T-cell (primary cell): ENCODE results near the gene CHCHD5. TPM values are rescaled to one million over a fixed set of nuclear protein-coding genes. Genes with fewer than 3 reads are reported as not detected.

Source experiments
- ATAC-seq, 4 experiments: fragments of 200-7000 bp in 3 of 4; fragments of 150-1000 bp in 1 of 4; cut with Tn5 transposase; replicated peaks in 1 of 4; 1 replicate in 3 of 4; 2 replicates in 1 of 4; pipeline ENCODE4 v1.10.0; 2021; ENCODE audit warnings: moderate library complexity in 3 of 4, mild to moderate bottlenecking in 2 of 4, moderate number of reproducible peaks in 1 of 4
- CTCF ChIA-PET, 2 donors: fragments of 300-600 bp; sonication (Branson Sonifier 250); formaldehyde crosslinking; loops; one replicate each; lab custom pipeline; 2022; ENCODE audit warnings: antibody characterized with exemption in 2 of 2; lab: Charles Lee
- POLR2A ChIA-PET, 2 donors: fragments of 300-600 bp; sonication (Branson Sonifier 250); formaldehyde crosslinking; loops; one replicate each; lab custom pipeline; 2022; ENCODE audit warnings: antibody characterized with exemption in 2 of 2; lab: Charles Lee
- DNase-seq, 35 experiments: peaks; one replicate each; pipeline versions ENCODE4 v3.0.0 to v3.0.0-alpha.2; 2013 to 2023
- H3K27ac ChIP-seq: one replicate; pipeline ENCODE4 v1.5.1; 2013; ENCODE audit warnings: low read length
- H3K27me3 ChIP-seq, 2 experiments: replicated peaks in 1 of 2; 1 replicate in 1 of 2; 2 replicates in 1 of 2; pipeline versions ENCODE4 v1.6.1 to v1.7.0; 2013; ENCODE audit warnings: low read length in 1 of 2, mixed read lengths in 1 of 2; ENCODE audit not compliant: control insufficient read depth in 2 of 2, insufficient read depth in 2 of 2; ENCODE audit errors: extremely low read depth in 1 of 2
- H3K36me3 ChIP-seq, 2 donors: 1 replicate in 1 of 2; 2 replicates in 1 of 2; pipeline versions ENCODE4 v1.6.1 to v1.7.0; 2013; ENCODE audit warnings: low read length in 1 of 2; ENCODE audit not compliant: control insufficient read depth in 2 of 2, insufficient read depth in 1 of 2; ENCODE audit errors: extremely low read depth in 1 of 2
- H3K4me1 ChIP-seq, 2 experiments: 1 replicate in 1 of 2; 2 replicates in 1 of 2; pipeline versions ENCODE4 v1.6.1 to v1.7.0; 2013; ENCODE audit warnings: low read length in 2 of 2, mixed read lengths in 1 of 2; ENCODE audit not compliant: insufficient read depth in 2 of 2, control insufficient read depth in 1 of 2; ENCODE audit errors: extremely low read depth in 1 of 2
- H3K4me3 ChIP-seq, 2 donors: 1 replicate in 1 of 2; 2 replicates in 1 of 2; pipeline versions ENCODE4 v1.5.1 to v1.7.0; 2013; ENCODE audit warnings: mild to moderate bottlenecking in 2 of 2, low read length in 1 of 2, moderate library complexity in 1 of 2; ENCODE audit not compliant: control insufficient read depth in 1 of 2; ENCODE audit errors: extremely low read depth in 1 of 2
- H3K9me3 ChIP-seq: 2 replicates; pipeline ENCODE4 v1.7.0; 2013
- H3K27ac Mint-ChIP-seq, 2 donors: one replicate each; pipeline ENCODE4 v1.8.0; 2020 to 2021; ENCODE audit warnings: mild to moderate bottlenecking in 2 of 2, mixed read lengths in 2 of 2
- H3K27me3 Mint-ChIP-seq, 2 donors: one replicate each; pipeline ENCODE4 v1.8.0; 2021 to 2022; ENCODE audit warnings: mixed read lengths in 2 of 2
- H3K36me3 Mint-ChIP-seq: one replicate; pipeline ENCODE4 v1.8.0; 2021; ENCODE audit warnings: mixed read lengths
- H3K4me1 Mint-ChIP-seq, 3 donors: one replicate each; pipeline ENCODE4 v1.8.0; 2020 to 2022; ENCODE audit warnings: mixed read lengths in 3 of 3, mild to moderate bottlenecking in 1 of 3
- H3K4me3 Mint-ChIP-seq, 3 donors: one replicate each; pipeline ENCODE4 v1.8.0; 2020 to 2022; ENCODE audit warnings: mild to moderate bottlenecking in 3 of 3, mixed read lengths in 3 of 3, moderate library complexity in 3 of 3
- H3K9me3 Mint-ChIP-seq, 3 donors: one replicate each; pipeline ENCODE4 v1.8.0; 2020 to 2022; ENCODE audit warnings: mixed read lengths in 3 of 3
- WGBS: methylation state at CpG from one replicate; pipeline ENCODE4 v1.1.5; 2013; ENCODE audit warnings: missing lambda C conversion rate; ENCODE audit not compliant: insufficient coverage; 5-methylcytosine and 5-hydroxymethylcytosine counted together
- total RNA-seq, 35 experiments: library from RNA in 6 of 35; stranded (reverse) in 6 of 35; fragments of 120-200 nt in 1 of 35; gene quantifications; one replicate each; pipeline versions ENCODE4 v1.2.1 to v1.2.4 and lab custom pipeline; 2013 to 2026

Gene CHCHD5
- total RNA-seq, 5 donors from 2014 or later (not counting 1 experiment from before 2014, with no cell fraction given), result 16.4 to 30.1 (median 24.7) TPM

- H3K9me3 Mint-ChIP-seq, result no peaks in the 10 kb centered on the region
- POLR2A ChIA-PET, result interaction anchor here in 1 of 2 donors (1.1 kb wide), 1 partner anchor 17 kb away, joined by 4 read pairs; no protein-coding TSS in a partner anchor
- peak overlapping the region; percentile 93 for H3K27ac Mint-ChIP-seq
- DNase-seq, result no peak
- Histone ChIP-seq H3K27me3 (no peaks in the 10 kb centered on the region), H3K36me3 (no peaks in the 10 kb centered on the region), H3K4me1 (peaks cover 55 to 95% of the 10 kb centered on the region in 2 experiments), H3K9me3 (no peaks in the 10 kb centered on the region), H3K4me3 (peak overlapping the region; percentile 25 to 38), H3K27ac (peak overlapping the region; percentile 78)
- H3K4me1 Mint-ChIP-seq, result peaks cover 81 to 97% (median 85%) of the 10 kb centered on the region in 3 donors
- peak overlapping the region; percentile 70 to 77 (median 72) for H3K4me3 Mint-ChIP-seq
- ATAC-seq, result no peak
- CTCF ChIA-PET, result interaction anchor here (1.0 to 4.0 kb wide), 4 partner anchors 12 to 98 kb away, joined by 3 to 26 read pairs (median 3); partner anchors contain the start of gene SLC20A1 (in 1 of the 2)
- WGBS, result 65% methylated on average over 4 of the region's 4 CpGs
- H3K36me3 Mint-ChIP-seq, result no peaks in the 10 kb centered on the region
- H3K27me3 Mint-ChIP-seq, result no peaks in the 10 kb centered on the region
Measured at GRCh38 chr2:112630268-112630667, 45.9 kb downstream of the CHCHD5 start.

GRCh38 chr2:112633708-112634107, 49.3 kb downstream of the CHCHD5 start:
- no peaks in the 10 kb centered on the region for H3K36me3 ChIP-seq
- H3K4me3 ChIP-seq, result no peak overlapping the region
- H3K27me3 ChIP-seq, result no peaks in the 10 kb centered on the region
- ATAC-seq (no peak), DNase-seq (no peak)
- ChIA-PET CTCF (interaction anchor here (0.7 to 1.7 kb wide), 3 partner anchors 11 to 403 kb away, joined by 4 to 10 read pairs (median 4); partner anchors contain the start of gene SLC20A1 (in 1 of the 2)), POLR2A (interaction anchor here (0.5 to 1.2 kb wide), 3 partner anchors 9 to 12 kb away, joined by 3 to 4 read pairs (median 3); partner anchors contain the start of gene SLC20A1 (in 2 of the 2))
- Mint-ChIP-seq H3K27ac (peak overlapping the region; percentile 93), H3K36me3 (no peaks in the 10 kb centered on the region), H3K27me3 (no peaks in the 10 kb centered on the region), H3K9me3 (no peaks in the 10 kb centered on the region), H3K4me3 (peak overlapping the region in 1 of 3 donors; percentile 68), H3K4me1 (peaks cover 80 to 83% (median 82%) of the 10 kb centered on the region in 3 donors)
- no peaks in the 10 kb centered on the region for H3K9me3 ChIP-seq
- H3K4me1 ChIP-seq, result peaks cover 53 to 82% of the 10 kb centered on the region in 2 experiments
- WGBS, result no CpG with 5 or more reads among the region's 5 CpGs
- peak overlapping the region; percentile 56 for H3K27ac ChIP-seq

DNA sequence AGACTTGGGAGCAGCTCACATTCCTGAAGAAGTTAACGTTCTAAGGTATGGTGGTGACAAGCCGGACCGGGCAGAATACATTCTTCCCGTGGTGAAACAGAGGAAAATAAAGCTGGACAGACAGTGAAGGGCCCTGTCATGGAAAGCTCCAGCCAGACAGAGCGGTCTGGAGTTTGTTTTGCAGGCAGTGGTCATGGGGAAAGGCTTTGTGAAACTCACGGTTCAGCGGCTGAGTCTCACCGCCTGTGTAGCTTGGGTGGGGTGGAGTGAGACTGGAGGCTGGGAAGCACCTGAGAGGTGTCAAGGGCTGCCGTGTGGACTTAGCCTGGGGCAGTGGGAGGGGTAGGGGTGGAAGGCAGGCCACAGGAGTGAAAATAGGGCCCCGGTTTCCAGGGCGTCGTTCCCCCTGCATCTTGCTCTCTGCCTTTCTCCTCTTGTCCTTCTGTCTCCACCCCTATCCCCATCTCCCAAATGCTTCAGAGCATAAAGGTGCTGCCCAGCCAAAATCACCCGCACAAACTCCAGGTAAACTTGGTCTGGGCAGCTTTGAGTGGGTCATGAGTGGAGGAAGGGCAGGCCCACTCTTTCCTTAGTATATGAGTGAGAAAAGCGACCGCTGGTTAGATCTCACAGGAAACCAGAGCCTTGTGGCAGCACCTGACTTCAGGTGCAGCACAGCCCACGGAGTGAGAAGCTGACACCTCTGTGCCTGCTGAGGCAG, 49.9 kb downstream of the CHCHD5 start:
- ChIA-PET POLR2A (interaction anchor here (0.5 to 1.2 kb wide), 3 partner anchors 8 to 532 kb away, joined by 3 to 4 read pairs (median 3); partner anchors contain the start of gene SLC20A1 (in 1 of the 2)), CTCF (interaction anchor here (0.5 to 1.7 kb wide), 5 partner anchors 8 to 114 kb away, joined by 3 to 10 read pairs (median 4); partner anchors contain the start of gene SLC20A1 (in 1 of the 2))
- no peaks in the 10 kb centered on the region for H3K36me3 Mint-ChIP-seq
- Histone ChIP-seq H3K4me3 (no peak overlapping the region), H3K27me3 (no peaks in the 10 kb centered on the region), H3K27ac (peak overlapping the region; percentile 56), H3K9me3 (no peaks in the 10 kb centered on the region), H3K4me1 (peaks cover 50 to 77% of the 10 kb centered on the region in 2 experiments), H3K36me3 (no peaks in the 10 kb centered on the region)
- peak overlapping the region; percentile 2 to 68 (median 13) for H3K4me3 Mint-ChIP-seq
- DNase-seq (peak in 23 of 35 experiments; percentile 9 to 58 (median 28)), ATAC-seq (peak; percentile 36 to 52 (median 39))
- 45% methylated on average over 9 of the region's 16 CpGs for WGBS
- H3K27ac Mint-ChIP-seq, result peak overlapping the region; percentile 93
- no peaks in the 10 kb centered on the region for H3K9me3 Mint-ChIP-seq
- no peaks in the 10 kb centered on the region for H3K27me3 Mint-ChIP-seq
- H3K4me1 Mint-ChIP-seq, result peaks cover 74 to 77% (median 77%) of the 10 kb centered on the region in 3 donors

DNA sequence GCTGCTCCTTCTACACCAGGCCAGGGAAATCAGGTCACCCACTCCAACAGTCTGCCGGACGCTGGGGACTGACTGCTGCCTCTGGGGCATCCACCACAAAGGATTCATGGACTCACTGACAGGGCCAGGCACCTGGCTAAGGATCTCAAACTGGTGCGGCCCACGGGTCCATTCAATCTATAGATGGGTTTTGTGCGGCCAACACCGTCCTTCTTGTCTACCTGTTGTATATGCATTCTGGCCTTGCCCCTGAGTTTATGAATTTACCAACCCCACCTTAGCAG, 50.4 kb downstream of the CHCHD5 start:
- ATAC-seq, result no peak
- Histone ChIP-seq H3K27ac (peak overlapping the region; percentile 56), H3K4me3 (no peak overlapping the region), H3K4me1 (peaks cover 46 to 72% of the 10 kb centered on the region in 2 experiments), H3K27me3 (no peaks in the 10 kb centered on the region), H3K36me3 (no peaks in the 10 kb centered on the region), H3K9me3 (no peaks in the 10 kb centered on the region)
- ChIA-PET CTCF (interaction anchor here in 1 of 2 donors (0.6 to 1.7 kb wide), 3 partner anchors 9 to 13 kb away, joined by 3 to 10 read pairs (median 3); partner anchors contain the start of gene SLC20A1), POLR2A (no interaction called here)
- H3K36me3 Mint-ChIP-seq, result no peaks in the 10 kb centered on the region
- peak overlapping the region; percentile 93 for H3K27ac Mint-ChIP-seq
- 70% methylated on average over 6 of the region's 6 CpGs for WGBS
- no peaks in the 10 kb centered on the region for H3K9me3 Mint-ChIP-seq
- H3K4me1 Mint-ChIP-seq, result peaks cover 69 to 72% (median 72%) of the 10 kb centered on the region in 3 donors
- peak overlapping the region in 2 of 3 donors; percentile 13 to 68 for H3K4me3 Mint-ChIP-seq
- H3K27me3 Mint-ChIP-seq, result no peaks in the 10 kb centered on the region
- no peak for DNase-seq

- Histone ChIP-seq H3K27ac (no peak overlapping the region), H3K9me3 (no peaks in the 10 kb centered on the region), H3K36me3 (no peaks in the 10 kb centered on the region), H3K4me1 (peaks cover 33 to 55% of the 10 kb centered on the region in 2 experiments), H3K4me3 (no peak overlapping the region), H3K27me3 (no peaks in the 10 kb centered on the region)
- H3K36me3 Mint-ChIP-seq, result peaks cover 2% of the 10 kb centered on the region
- H3K4me1 Mint-ChIP-seq, result peaks cover 50 to 55% (median 53%) of the 10 kb centered on the region in 3 donors
- peak overlapping the region; percentile 66 to 71 for H3K27ac Mint-ChIP-seq
- peak overlapping the region in 1 of 3 donors; percentile 25 for H3K4me3 Mint-ChIP-seq
- ATAC-seq, result peak in 1 of 4 experiments; percentile 40
- H3K27me3 Mint-ChIP-seq, result no peaks in the 10 kb centered on the region
- ChIA-PET CTCF (interaction anchor here in 1 of 2 donors (0.6 to 1.9 kb wide), 2 partner anchors 9 to 108 kb away, joined by 3 to 5 read pairs; partner anchors contain the start of gene SLC20A1), POLR2A (interaction anchor here (0.6 to 1.0 kb wide), 4 partner anchors 9 to 150 kb away, joined by 3 to 5 read pairs (median 3); no protein-coding TSS in a partner anchor)
- 22% methylated on average over 4 of the region's 7 CpGs for WGBS
- no peak for DNase-seq
- H3K9me3 Mint-ChIP-seq, result no peaks in the 10 kb centered on the region
Measured at GRCh38 chr2:112636605-112637288, 52.3 kb downstream of the CHCHD5 start.
